Ramos (cell line): ENCODE data around the gene CORO1C.

Source experiments
- in situ Hi-C: fragments of 300-500 bp; cut with MboI; formaldehyde crosslinking; loops from one replicate; pipeline ENCODE4 v1.14.3; 2022; ENCODE audit warnings: low sequenced_read_pairs; ENCODE audit not compliant: unreplicated experiment

Gene CORO1C

GRCh38 chr12:108622921-108623514 lies 108.3 kb downstream of the CORO1C start:
- in situ Hi-C loops: no loop called here

DNA sequence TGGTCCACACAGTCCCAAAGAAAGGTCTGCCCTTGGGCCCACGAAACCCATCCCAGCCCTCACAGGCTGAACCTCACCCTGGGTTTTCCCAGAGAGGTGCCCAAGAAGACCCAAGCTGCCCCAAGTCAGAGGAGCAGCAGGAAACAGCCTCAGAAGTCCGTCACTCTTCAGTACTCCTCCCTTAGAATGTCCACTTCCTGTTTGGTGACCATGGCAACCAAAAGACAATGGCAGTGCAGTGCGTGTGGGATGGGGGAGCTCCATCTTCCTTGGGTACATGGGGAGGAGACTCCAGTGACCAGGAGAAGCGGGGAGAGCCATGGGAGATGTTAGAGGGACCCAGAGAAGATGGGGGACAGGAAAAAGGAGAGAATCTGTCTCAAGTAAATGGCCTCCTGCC lies 108.9 kb downstream of the CORO1C start:
- in situ Hi-C loops: no loop called here

DNA sequence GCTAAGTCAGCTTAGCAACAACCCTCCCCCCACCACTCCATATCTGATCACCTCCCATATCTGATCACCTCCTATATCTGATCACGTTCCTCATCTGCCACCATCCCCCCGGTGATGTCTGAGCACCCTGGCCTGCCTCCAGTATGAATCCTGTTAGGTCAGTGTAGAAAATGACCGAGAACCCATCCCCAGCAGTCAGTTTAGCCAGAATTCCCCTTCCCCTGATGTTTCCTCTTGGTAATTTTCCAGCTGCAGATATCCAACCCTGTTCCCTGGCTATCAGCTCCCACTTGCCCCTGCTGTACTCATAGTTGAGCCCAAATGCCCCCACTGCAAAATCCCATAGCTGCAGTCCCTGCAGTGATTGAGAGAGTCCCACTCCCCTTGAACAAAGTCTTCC lies 110.2 kb downstream of the CORO1C start:
- in situ Hi-C loops: no loop called here

GRCh38 chr12:108620236-108620879 lies 111.0 kb downstream of the CORO1C start:
- in situ Hi-C loops: no loop called here

DNA sequence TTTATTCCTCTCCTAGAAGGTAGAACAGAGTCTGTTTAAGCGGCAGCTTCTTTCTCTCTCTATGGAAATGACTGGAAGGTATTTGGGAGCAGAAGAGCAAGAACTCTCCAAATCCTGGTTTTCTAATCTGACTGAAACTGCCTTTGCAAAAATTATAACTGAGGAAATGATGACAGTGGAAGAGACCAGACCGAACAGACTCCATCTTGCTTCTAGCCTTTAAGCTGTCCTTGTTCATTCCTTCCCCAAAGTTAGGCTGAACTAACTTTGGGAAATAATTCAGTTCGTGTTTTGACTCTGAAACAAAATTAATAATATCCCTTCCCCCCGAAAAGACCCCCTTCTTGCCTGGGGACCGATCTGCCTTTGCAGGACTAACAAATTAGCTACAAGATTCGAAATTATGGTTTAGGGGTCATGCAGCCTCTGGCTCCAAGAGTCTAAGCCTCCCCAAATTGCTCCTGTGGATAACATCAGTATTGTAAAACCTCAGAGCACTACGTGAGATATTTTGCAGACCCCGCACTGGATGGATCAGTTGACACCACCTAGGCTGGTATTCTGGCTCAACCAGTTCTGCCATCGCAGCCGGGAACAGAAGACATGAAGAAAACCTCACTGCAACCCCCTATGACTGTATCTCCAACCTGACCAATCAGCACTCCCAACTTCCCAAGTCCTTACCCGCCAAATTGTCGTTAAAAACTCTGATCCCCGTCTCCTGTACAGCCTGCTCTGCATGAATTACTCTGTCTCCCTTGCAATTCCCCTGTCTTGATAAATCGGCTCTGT lies 111.8 kb downstream of the CORO1C start:
- in situ Hi-C loops: loop anchor here (5.0 kb wide), 1 partner anchor 52 kb away; no protein-coding TSS in a partner anchor

DNA sequence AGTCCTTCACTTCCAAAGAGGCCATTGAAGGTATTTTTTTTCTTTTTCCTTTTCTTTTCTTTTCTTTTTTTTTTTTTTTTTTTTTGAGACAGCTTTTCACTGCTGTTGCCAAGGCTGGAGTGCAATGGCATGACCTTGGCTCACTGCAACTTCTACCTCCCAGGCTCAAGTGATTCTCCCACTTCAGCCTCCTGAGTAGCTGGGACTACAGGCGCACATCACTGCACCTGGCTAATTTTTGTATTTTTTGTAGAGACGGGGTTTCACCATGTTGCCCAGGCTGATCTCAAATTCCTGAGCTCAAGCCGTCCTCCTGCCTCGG lies 112.4 kb downstream of the CORO1C start:
- in situ Hi-C loops: loop anchor here (5.0 kb wide), 1 partner anchor 52 kb away; no protein-coding TSS in a partner anchor

GRCh38 chr12:108618079-108618952 lies 113.0 kb downstream of the CORO1C start:
- in situ Hi-C loops: loop anchor here (5.0 kb wide), 1 partner anchor 51 kb away; no protein-coding TSS in a partner anchor

DNA sequence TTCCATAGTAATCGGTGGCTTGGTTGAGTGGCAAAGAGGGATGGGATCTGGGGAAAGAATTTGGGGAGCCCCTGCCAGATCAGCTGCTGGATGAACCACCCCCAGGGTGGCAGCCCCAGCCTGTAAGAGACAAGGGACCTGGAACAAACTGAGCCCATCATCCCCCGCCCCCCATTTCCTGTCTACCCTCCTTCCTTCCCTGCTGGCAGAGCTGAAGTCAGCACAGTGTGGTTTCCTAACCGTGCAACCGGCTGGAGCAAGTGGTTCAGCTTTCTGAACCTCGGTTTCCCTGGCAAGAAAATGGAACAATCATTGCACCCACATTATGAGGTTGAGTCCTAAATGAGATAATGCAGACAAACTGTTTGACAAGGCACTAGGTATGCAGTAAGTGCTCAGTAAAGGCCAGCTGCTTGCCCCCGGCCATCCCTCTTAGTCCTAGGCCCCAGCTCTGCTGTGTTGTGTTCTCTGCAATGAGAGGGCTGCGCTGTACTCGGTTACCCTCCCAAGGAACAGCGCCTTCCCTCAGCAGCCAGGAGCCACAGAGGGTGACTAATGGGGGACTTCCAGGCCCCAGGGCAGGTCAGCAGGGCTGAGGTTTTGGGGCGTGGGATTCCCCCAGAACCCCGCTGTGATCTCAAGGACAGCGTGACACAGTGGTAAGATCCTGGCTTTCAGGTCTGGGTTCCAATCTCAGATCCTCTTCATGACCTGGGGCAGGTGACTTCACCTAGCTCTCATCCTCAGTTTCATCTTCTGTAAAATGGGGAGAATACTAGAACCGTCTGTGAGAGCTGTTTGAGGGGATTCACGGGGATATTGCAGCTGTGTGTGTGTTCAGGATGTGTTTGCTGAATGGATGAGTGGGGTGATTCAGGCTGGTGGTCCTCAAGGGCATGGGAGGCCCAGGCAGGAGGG lies 114.1 kb downstream of the CORO1C start:
- in situ Hi-C loops: loop anchor here (5.0 kb wide), 1 partner anchor 50 kb away; no protein-coding TSS in a partner anchor

DNA sequence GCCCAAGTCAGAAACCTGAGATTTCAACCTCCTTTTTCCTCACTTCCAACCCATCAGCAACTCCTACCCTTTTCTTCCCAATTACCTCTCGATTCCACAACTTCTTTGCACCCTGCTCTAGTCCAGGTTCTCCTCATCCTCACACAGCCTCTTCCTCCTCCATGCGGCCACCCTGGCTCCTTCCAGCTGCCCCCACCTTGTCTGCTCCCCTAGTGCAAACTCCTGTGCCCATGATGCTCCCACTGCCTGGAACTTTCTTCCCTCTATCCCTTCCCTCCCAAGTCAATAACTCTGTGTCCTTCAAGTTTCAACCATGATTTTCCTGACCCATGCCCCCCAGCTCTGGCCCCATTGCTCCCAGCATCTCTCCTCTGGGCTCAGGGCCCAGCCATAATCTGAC lies 115.0 kb downstream of the CORO1C start:
- in situ Hi-C loops: loop anchor here (5.0 kb wide), 1 partner anchor 49 kb away; no protein-coding TSS in a partner anchor

DNA sequence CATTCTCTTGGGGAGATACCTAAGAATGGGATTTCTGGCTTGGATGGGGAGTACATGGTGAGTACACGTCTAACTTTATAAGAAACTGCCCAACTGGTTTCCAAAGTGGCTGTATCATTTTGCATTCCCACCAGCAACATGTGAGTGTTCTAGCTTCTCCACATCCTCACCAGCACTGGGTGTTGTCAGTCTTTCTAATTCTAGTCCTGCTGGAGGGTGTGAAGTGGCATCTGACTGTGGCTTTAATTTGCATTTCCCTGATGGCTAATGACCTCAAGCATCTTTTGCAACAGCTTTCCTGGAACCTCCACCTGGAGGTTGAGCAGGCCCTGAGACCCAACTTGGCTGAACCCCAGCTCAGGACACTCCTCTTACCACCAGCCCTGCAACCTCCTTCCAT lies 115.4 kb downstream of the CORO1C start:
- in situ Hi-C loops: loop anchor here (5.0 kb wide), 1 partner anchor 49 kb away; no protein-coding TSS in a partner anchor

GRCh38 chr12:108614639-108615038 lies 116.7 kb downstream of the CORO1C start:
- in situ Hi-C loops: loop anchor here (5.0 kb wide), 1 partner anchor 47 kb away; no protein-coding TSS in a partner anchor

- in situ Hi-C loops: no loop called here
These were observed 117.3 kb downstream of the CORO1C start for GRCh38 chr12:108614041-108614440.

DNA sequence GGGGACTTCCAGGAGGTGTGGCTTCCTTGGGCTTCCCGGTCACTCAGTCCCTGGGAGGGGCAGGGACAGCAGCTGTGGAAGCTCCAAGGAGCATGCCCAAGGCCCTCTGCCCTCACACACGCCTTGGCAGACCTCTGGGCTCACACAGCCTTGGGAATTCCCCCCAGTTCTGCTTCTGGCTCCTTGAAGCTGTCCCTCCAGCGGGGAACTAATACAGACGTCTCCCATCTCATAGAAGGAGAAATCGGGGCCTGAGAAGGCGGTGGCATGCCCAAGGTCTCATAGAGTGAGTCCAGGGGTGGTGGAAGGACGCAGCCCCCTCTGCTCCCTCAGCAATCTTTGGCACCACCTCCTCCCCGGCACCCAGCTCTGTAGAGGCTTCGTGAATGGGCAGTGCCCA lies 117.8 kb downstream of the CORO1C start:
- in situ Hi-C loops: no loop called here

- in situ Hi-C loops: no loop called here
These were observed 118.5 kb downstream of the CORO1C start for GRCh38 chr12:108612788-108613282.

DNA sequence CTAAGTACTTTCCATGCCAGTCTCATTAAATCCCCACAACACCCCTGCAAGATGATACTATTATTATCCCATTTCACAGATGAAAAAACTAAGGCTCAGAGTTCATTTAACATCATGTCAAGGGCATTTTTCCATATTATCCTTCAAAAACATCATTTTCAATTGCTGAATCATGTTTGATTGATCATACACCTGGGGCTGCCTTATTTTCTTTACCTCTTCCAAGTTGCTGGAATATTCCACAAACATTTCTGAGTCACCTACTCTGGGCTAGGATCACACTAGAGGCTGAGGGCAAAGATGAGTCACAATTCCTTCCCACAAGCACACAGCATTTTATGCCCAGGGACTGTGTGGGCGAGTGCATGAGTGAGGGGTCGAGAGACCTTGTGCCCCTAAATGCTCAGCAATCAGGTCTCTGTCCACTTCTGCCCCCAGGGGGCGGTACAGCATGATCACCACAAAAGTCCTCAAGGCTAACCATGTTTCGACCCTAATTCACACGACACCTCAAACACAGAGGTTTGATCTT lies 119.4 kb downstream of the CORO1C start:
- in situ Hi-C loops: no loop called here

DNA sequence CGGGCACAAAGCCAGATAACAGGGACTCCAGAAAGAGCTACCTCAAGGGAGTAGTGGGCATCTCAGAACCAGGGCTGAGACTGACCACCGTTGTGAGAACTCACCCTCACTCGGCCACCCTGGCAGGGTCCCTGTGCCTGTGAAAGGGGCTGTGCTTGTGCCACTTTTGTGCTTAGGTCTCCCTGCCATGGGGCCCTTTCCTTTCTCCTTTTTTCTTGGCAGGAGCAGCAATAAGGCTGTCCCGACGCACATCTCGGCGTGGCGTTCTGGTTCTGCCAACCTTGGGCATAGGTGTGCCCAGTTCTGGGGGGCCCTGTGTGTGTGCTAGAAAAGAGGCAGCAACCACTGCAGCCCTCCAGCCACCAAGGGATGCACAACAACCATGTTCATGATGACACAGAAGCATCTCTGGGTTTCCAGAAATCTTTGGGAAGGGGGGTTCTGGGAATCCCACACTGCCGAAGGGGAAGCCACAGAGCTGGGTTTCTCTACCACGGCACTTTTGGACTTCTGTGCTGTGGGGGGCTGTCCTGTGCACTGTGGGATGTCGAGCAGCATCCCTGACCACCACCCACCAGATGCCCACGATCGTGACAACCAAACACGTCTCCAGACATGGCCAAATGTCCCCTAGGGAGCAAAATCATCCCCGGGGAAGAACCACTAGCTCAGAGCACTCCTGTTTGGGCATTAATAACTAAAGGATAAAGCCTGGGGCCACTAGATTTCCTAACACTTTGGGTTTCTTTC lies 120.3 kb downstream of the CORO1C start:
- in situ Hi-C loops: no loop called here

- in situ Hi-C loops: no loop called here
These were observed 120.9 kb downstream of the CORO1C start for GRCh38 chr12:108610336-108610815.
